A549 (cell line): Measurements from ENCODE around the gene RGS16. TPM values are rescaled to one million over a fixed set of nuclear protein-coding genes. Genes with fewer than 3 reads are reported as not detected.

Experiments used
- ATAC-seq, 2 experiments: fragments of 200-7000 bp in 1 of 2; fragments of >200 bp in 1 of 2; cut with Nextera tagmentation in 1 of 2; cut with Tn5 transposase in 1 of 2; 3 replicates each; pipeline versions ENCODE4 v1.8.0 to v1.9.1; 2018 to 2020; ENCODE audit warnings: mild to moderate bottlenecking in 1 of 2, moderate library complexity in 1 of 2
- CTCF ChIA-PET: fragments of 300-600 bp; sonication (Branson Sonifier 250); formaldehyde crosslinking; extraction: SDS; loops from one replicate; lab custom pipeline; 2021; ENCODE audit warnings: antibody characterized with exemption, inconsistent platforms; lab: Yijun Ruan, JAX
- POLR2A ChIA-PET: fragments of 350-600 bp; formaldehyde crosslinking; extraction: SDS; loops from one replicate; lab custom pipeline; 2021; ENCODE audit warnings: antibody characterized with exemption, inconsistent platforms; lab: Yijun Ruan, JAX
- DNase-seq, 2 experiments: peaks; one replicate each; pipeline versions ENCODE4 v3.0.0 to v3.0.0-alpha.2; 2011 to 2016; ENCODE audit warnings: low read depth in 1 of 2, low spot score in 1 of 2
- FAIRE-seq: peaks from 2 replicates; lab custom pipeline; 2011; peaks lifted over from hg19 to GRCh38; lab: Jason Lieb, UNC
- H3K27ac ChIP-seq, 2 experiments: fragments of >200 bp; sonication (Bioruptor Twin); formaldehyde crosslinking; 3 replicates each; pipeline ENCODE4 v1.5.1; 2016 to 2017
- H3K4me1 ChIP-seq: fragments of >200 bp; sonication (Bioruptor Twin); formaldehyde crosslinking; 3 replicates; pipeline ENCODE4 v1.6.1; 2016
- H3K4me2 ChIP-seq: fragments of >200 bp; sonication (Bioruptor Twin); formaldehyde crosslinking; 3 replicates; pipeline ENCODE4 v1.6.1; 2016
- H3K4me3 ChIP-seq: fragments of >200 bp; sonication (Bioruptor Twin); formaldehyde crosslinking; 3 replicates; pipeline ENCODE4 v1.5.1; 2016
- H3K9me3 ChIP-seq: fragments of >200 bp; sonication (Bioruptor Twin); formaldehyde crosslinking; 3 replicates; pipeline ENCODE4 v1.6.1; 2016
- BHLHE40 ChIP-seq: IDR thresholded peaks from 2 replicates; pipeline ENCODE4 v1.6.1; 2012; ENCODE audit warnings: low read depth, low read length, inconsistent platforms
- CBX2 ChIP-seq: fragments of 200-600 bp; sonication (generic); IDR thresholded peaks from 2 replicates; pipeline ENCODE4 v1.6.1; 2016; ENCODE audit warnings: low read depth, mild to moderate bottlenecking, borderline replicate concordance
- CEBPB ChIP-seq, 2 experiments: fragments of >200 bp in 1 of 2; sonication (Bioruptor Twin) in 1 of 2; formaldehyde crosslinking in 1 of 2; IDR thresholded peaks; 2 replicates each; pipeline ENCODE4 v1.6.1; 2012 to 2016
- CHD2 ChIP-seq: fragments of 150-350 bp; IDR thresholded peaks from 2 replicates; pipeline ENCODE4 v1.6.1; 2014; ENCODE audit warnings: low read length; ENCODE audit not compliant: partially characterized antibody
- CHD4 ChIP-seq: fragments of 200-600 bp; sonication (generic); IDR thresholded peaks from 2 replicates; pipeline ENCODE4 v1.6.1; 2016; ENCODE audit warnings: antibody characterized with exemption, mild to moderate bottlenecking, borderline replicate concordance
- ESRRA ChIP-seq: fragments of 150-350 bp; IDR thresholded peaks from 2 replicates; pipeline ENCODE4 v1.6.1; 2014; ENCODE audit warnings: mild to moderate bottlenecking, low read length, borderline replicate concordance
- FOSL2 ChIP-seq, 2 experiments: fragments of 450-650 bp in 1 of 2; fragments of >200 bp in 1 of 2; sonication (Bioruptor Twin) in 1 of 2; formaldehyde crosslinking; IDR thresholded peaks; 2 replicates each; pipeline versions ENCODE4 v1.5.0 to v1.6.1; 2016 to 2020; ENCODE audit warnings: mild to moderate bottlenecking in 1 of 2, moderate library complexity in 1 of 2
- FOXS1 ChIP-seq: fragments of 250-450 bp; sonication (Bioruptor Pico); IDR thresholded peaks from 2 replicates; pipeline ENCODE4 v1.5.0; 2020; ENCODE audit warnings: mild to moderate bottlenecking, moderate library complexity
- GATA3 ChIP-seq: IDR thresholded peaks from 2 replicates; pipeline ENCODE4 v1.6.1; 2012; ENCODE audit warnings: borderline replicate concordance
- HDAC2 ChIP-seq: fragments of 200-600 bp; sonication (generic); IDR thresholded peaks from 2 replicates; pipeline ENCODE4 v1.6.1; 2016
- HEYL ChIP-seq: fragments of 250-450 bp; sonication (Bioruptor Pico); IDR thresholded peaks from 2 replicates; pipeline ENCODE4 v1.8.0; 2021; ENCODE audit warnings: mild to moderate bottlenecking, moderate library complexity
- JUN ChIP-seq, 2 experiments: fragments of >200 bp; sonication (Bioruptor Twin); formaldehyde crosslinking; IDR thresholded peaks; 2 replicates in 1 of 2; 3 replicates in 1 of 2; pipeline ENCODE4 v1.6.1; 2016 to 2017
- JUNB ChIP-seq: fragments of >200 bp; sonication (Bioruptor Twin); formaldehyde crosslinking; IDR thresholded peaks from 2 replicates; pipeline ENCODE4 v1.6.1; 2016
- KDM5A ChIP-seq: fragments of 200-600 bp; sonication (generic); IDR thresholded peaks from 2 replicates; pipeline ENCODE4 v1.6.1; 2016; ENCODE audit warnings: antibody characterized with exemption, mild to moderate bottlenecking
- PHF8 ChIP-seq: fragments of 200-600 bp; sonication (generic); IDR thresholded peaks from 2 replicates; pipeline ENCODE4 v1.6.1; 2016; ENCODE audit warnings: low read depth, mild to moderate bottlenecking, antibody characterized with exemption, moderate library complexity, borderline replicate concordance
- POLR2A ChIP-seq: IDR thresholded peaks from 2 replicates; pipeline ENCODE4 v1.6.1; 2012; ENCODE audit warnings: mild to moderate bottlenecking, low read length
- POLR2AphosphoS2 ChIP-seq: conservative IDR thresholded peaks from 2 replicates; pipeline ENCODE4 v1.6.1; 2012; ENCODE audit warnings: low read length, improper control_type of control experiment, inconsistent platforms
- RARB ChIP-seq: fragments of 250-450 bp; sonication (Bioruptor Pico); IDR thresholded peaks from 2 replicates; pipeline ENCODE4 v1.8.0; 2021; ENCODE audit warnings: mild to moderate bottlenecking, moderate library complexity
- REST ChIP-seq: fragments of 200-600 bp; sonication (generic); IDR thresholded peaks from 2 replicates; pipeline ENCODE4 v1.6.1; 2016; ENCODE audit warnings: antibody characterized with exemption, mild to moderate bottlenecking, moderate library complexity
- RFX5 ChIP-seq: fragments of 450-650 bp; IDR thresholded peaks from 2 replicates; pipeline ENCODE4 v1.7.1; 2014; ENCODE audit warnings: antibody characterized with exemption, mild to moderate bottlenecking, moderate library complexity
- RNF2 ChIP-seq: fragments of 200-600 bp; sonication (generic); IDR thresholded peaks from 2 replicates; pipeline ENCODE4 v1.6.1; 2016; ENCODE audit warnings: low read depth, mild to moderate bottlenecking, antibody characterized with exemption, moderate library complexity, borderline replicate concordance
- TFCP2L1 ChIP-seq: fragments of 250-450 bp; sonication (Bioruptor Pico); IDR thresholded peaks from 2 replicates; pipeline ENCODE4 v1.5.0; 2021; ENCODE audit warnings: mild to moderate bottlenecking
- TP53 ChIP-seq: fragments of 250-450 bp; sonication (Bioruptor Pico); IDR thresholded peaks from 2 replicates; pipeline ENCODE4 v1.5.0; 2021; ENCODE audit warnings: mild to moderate bottlenecking, moderate library complexity
- ZNF302 ChIP-seq: fragments of 250-450 bp; sonication (Bioruptor Pico); IDR thresholded peaks from 2 replicates; pipeline ENCODE4 v1.9.0; 2021; ENCODE audit warnings: inconsistent platforms, mild to moderate bottlenecking, moderate library complexity
- WGBS: methylation state at CpG from one replicate; pipeline ENCODE4 v1.1.6; 2017; ENCODE audit errors: missing lambda C conversion rate; 5-methylcytosine and 5-hydroxymethylcytosine counted together
- polyA plus RNA-seq, 4 experiments: library from polyadenylated mRNA; depleted of rRNA in 3 of 4; stranded (reverse); fragments of >200 nt; fragmentation: RNase III in 1 of 4; extraction: RNeasy Plus Mini Kit Qiagen cat#74134 plus additional on column Dnase treatment in 1 of 4; gene quantifications; 2 replicates in 3 of 4; 3 replicates in 1 of 4; pipeline ENCODE4 v1.2.3, GENCODE V29; 2011 to 2017
- TF ChIP-seq, protein P1 (sequence below): fragments of >200 bp; sonication (Bioruptor Twin); formaldehyde crosslinking; IDR thresholded peaks from 2 replicates; pipeline ENCODE4 v1.6.1; 2016
- TF ChIP-seq, protein P2 (sequence below): fragments of 450-650 bp; IDR thresholded peaks from 2 replicates; pipeline ENCODE4 v1.6.1; 2014; ENCODE audit warnings: antibody characterized with exemption
- TF ChIP-seq, protein P3 (sequence below): fragments of 150-350 bp; IDR thresholded peaks from 2 replicates; pipeline ENCODE4 v1.6.1; 2014; ENCODE audit warnings: low read depth, mild to moderate bottlenecking, low read length

The RGS16 gene
- polyA plus RNA-seq, 2 of the 4 experiments (the other 2 are of a cell fraction), result 0.13 to 0.45 TPM

- H3K4me2 ChIP-seq, result no peak overlapping the region
- no peak for DNase-seq
- no peak for TF ChIP-seq KDM5A
- TF ChIP-seq RARB (CRISPR knock-in tag), result no peak
- TF ChIP-seq JUNB, result no peak
- TF ChIP-seq POLR2A, result no peak
- no peak for TF ChIP-seq FOSL2 (IDR thresholded peaks at IDR 0.05)
- no peak for TF ChIP-seq FOSL2 (CRISPR knock-in tag; IDR thresholded peaks at IDR 0.05)
- no peak for TF ChIP-seq ESRRA
- TF ChIP-seq JUN (IDR thresholded peaks at IDR 0.05), result no peak
- no peak for TF ChIP-seq TFCP2L1 (CRISPR knock-in tag)
- TF ChIP-seq GATA3, result no peak
- no peak for TF ChIP-seq CHD4
- no peak for TF ChIP-seq ZNF302 (CRISPR knock-in tag)
- TF ChIP-seq RFX5, result no peak
- TF ChIP-seq REST, result no peak
- no peak for TF ChIP-seq HEYL (CRISPR knock-in tag)
- TF ChIP-seq RNF2, result no peak
- no peak overlapping the region for H3K27ac ChIP-seq
- H3K9me3 ChIP-seq, result no peaks in the 10 kb centered on the region
- FAIRE-seq, result no peak
- ATAC-seq, result no peak
- WGBS, result 75% methylated on average over 2 of the region's 2 CpGs
- ChIA-PET CTCF (interaction anchor here (1.5 kb wide), 1 partner anchor 31 kb away, joined by 3 read pairs; no protein-coding TSS in a partner anchor), POLR2A (no interaction called here)
- H3K4me3 ChIP-seq, result no peak overlapping the region
- peaks cover 1% of the 10 kb centered on the region; the same call in 1 of the 3 replicates for H3K4me1 ChIP-seq
These were observed 33.6 kb downstream of the RGS16 start for GRCh38 chr1:182570611-182570970.

DNA sequence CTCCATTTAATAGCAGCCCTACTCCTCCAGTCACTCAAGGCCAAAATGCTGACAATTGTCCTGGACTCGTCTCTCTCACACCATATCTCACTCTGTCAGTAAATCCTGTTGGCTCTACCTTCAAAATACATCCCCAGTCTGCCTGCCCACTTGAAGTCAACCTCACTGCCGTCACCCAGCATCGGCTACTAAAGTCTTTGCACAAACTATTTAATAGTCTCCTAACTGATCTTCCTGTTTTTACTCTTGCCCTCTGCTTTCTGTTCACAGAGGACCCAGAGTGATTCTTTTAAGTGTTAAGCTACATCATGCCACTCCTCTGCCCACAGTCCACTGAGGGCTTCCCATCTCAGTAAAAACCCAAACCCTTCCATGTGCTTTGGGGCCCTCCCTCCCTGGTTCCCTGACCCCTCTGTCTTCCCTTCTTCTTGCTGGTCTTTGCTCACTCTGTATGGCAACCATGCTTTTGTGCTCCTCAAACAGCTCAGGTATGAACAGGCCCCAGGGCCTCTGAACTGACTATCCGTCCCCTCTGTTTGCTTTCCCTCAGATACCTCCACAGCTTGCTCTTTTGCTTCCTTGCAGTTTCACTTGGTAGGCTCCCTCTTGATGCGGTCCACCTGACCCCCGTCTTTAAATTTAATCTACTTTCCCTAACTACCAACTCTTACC, 34.1 kb downstream of the RGS16 start:
- WGBS, result 77% methylated on average over 6 of the region's 6 CpGs
- no peak for FAIRE-seq

More for the DNA sequence above, 34.1 kb downstream of the RGS16 start:
- Histone ChIP-seq H3K4me3 (no peak overlapping the region), H3K4me1 (no peaks in the 10 kb centered on the region), H3K27ac (no peak overlapping the region), H3K9me3 (no peaks in the 10 kb centered on the region), H3K4me2 (no peak overlapping the region)
- ATAC-seq (no peak), DNase-seq (no peak)
- ChIA-PET CTCF (interaction anchor here (1.5 kb wide), 1 partner anchor 31 kb away, joined by 3 read pairs; no protein-coding TSS in a partner anchor), POLR2A (no interaction called here)
- TF ChIP-seq, protein P1, sequence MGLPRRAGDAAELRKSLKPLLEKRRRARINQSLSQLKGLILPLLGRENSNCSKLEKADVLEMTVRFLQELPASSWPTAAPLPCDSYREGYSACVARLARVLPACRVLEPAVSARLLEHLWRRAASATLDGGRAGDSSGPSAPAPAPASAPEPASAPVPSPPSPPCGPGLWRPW, result no peak
- TF ChIP-seq, protein P2, sequence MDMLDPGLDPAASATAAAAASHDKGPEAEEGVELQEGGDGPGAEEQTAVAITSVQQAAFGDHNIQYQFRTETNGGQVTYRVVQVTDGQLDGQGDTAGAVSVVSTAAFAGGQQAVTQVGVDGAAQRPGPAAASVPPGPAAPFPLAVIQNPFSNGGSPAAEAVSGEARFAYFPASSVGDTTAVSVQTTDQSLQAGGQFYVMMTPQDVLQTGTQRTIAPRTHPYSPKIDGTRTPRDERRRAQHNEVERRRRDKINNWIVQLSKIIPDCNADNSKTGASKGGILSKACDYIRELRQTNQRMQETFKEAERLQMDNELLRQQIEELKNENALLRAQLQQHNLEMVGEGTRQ, result no peak
- TF ChIP-seq RNF2, result no peak
- no peak for TF ChIP-seq CEBPB (IDR thresholded peaks at IDR 0.05)
- no peak for TF ChIP-seq FOXS1
- no peak for TF ChIP-seq TP53 (CRISPR knock-in tag)
- TF ChIP-seq PHF8, result no peak
- TF ChIP-seq CBX2, result no peak
- TF ChIP-seq TFCP2L1 (CRISPR knock-in tag), result no peak
- TF ChIP-seq RFX5, result no peak
- TF ChIP-seq, protein P3, sequence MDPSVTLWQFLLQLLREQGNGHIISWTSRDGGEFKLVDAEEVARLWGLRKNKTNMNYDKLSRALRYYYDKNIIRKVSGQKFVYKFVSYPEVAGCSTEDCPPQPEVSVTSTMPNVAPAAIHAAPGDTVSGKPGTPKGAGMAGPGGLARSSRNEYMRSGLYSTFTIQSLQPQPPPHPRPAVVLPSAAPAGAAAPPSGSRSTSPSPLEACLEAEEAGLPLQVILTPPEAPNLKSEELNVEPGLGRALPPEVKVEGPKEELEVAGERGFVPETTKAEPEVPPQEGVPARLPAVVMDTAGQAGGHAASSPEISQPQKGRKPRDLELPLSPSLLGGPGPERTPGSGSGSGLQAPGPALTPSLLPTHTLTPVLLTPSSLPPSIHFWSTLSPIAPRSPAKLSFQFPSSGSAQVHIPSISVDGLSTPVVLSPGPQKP, result no peak
- no peak for TF ChIP-seq POLR2AphosphoS2
- TF ChIP-seq KDM5A, result no peak
- TF ChIP-seq HDAC2, result no peak
- no peak for TF ChIP-seq RARB (CRISPR knock-in tag)
- TF ChIP-seq BHLHE40, result no peak
- TF ChIP-seq CHD2, result no peak
